ENCODE data around the gene RET.

DNA sequence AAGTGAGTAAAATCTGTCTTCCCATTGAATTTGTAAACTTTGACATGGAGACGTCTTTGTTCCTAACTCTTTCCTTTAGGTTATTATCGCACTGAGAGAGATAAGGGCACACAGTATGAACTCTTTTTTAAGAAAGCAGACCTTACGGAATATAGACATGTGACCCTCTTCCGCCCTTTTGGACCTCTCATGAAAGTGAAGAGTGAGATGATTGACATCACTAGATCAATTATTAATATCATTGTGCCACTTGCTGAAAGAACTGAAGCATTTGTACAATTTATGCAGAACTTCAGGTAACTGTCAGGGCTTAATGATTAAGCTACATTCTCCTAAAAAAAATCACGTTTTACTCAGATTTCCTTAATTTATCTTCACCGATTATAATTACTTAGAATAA lies 81.8 kb downstream of the RET start:
- no peak for TF ChIP-seq CTCF (IDR thresholded peaks at IDR 0.05)
- TF ChIP-seq POLR2A (IDR thresholded peaks at IDR 0.05) = no peak
- TF ChIP-seq POLR2AphosphoS5 (IDR thresholded peaks at IDR 0.05) = no peak

Data from sigmoid colon (tissue), 4 donors.